ENCODE measurements around the gene GLT1D1.

Gene GLT1D1

GRCh38 chr12:129005416-129005815, 152.1 kb downstream of the GLT1D1 start:
- TF ChIP-seq TAF1 (IDR thresholded peaks at IDR 0.05; ENCODE audit: borderline replicate concordance, insufficient read depth, low read length) (no peak), SIN3A (IDR thresholded peaks at IDR 0.05; ENCODE audit: borderline replicate concordance, insufficient read depth, low read length) (no peak), POLR2AphosphoS5 (IDR thresholded peaks at IDR 0.05; ENCODE audit: low read depth, low read length) (no peak), FOXP2 (optimal IDR thresholded peaks at IDR 0.05; ENCODE audit: borderline replicate concordance, extremely low read depth, extremely low read length, insufficient read depth) (no peak)
- TF ChIP-seq, protein P1, sequence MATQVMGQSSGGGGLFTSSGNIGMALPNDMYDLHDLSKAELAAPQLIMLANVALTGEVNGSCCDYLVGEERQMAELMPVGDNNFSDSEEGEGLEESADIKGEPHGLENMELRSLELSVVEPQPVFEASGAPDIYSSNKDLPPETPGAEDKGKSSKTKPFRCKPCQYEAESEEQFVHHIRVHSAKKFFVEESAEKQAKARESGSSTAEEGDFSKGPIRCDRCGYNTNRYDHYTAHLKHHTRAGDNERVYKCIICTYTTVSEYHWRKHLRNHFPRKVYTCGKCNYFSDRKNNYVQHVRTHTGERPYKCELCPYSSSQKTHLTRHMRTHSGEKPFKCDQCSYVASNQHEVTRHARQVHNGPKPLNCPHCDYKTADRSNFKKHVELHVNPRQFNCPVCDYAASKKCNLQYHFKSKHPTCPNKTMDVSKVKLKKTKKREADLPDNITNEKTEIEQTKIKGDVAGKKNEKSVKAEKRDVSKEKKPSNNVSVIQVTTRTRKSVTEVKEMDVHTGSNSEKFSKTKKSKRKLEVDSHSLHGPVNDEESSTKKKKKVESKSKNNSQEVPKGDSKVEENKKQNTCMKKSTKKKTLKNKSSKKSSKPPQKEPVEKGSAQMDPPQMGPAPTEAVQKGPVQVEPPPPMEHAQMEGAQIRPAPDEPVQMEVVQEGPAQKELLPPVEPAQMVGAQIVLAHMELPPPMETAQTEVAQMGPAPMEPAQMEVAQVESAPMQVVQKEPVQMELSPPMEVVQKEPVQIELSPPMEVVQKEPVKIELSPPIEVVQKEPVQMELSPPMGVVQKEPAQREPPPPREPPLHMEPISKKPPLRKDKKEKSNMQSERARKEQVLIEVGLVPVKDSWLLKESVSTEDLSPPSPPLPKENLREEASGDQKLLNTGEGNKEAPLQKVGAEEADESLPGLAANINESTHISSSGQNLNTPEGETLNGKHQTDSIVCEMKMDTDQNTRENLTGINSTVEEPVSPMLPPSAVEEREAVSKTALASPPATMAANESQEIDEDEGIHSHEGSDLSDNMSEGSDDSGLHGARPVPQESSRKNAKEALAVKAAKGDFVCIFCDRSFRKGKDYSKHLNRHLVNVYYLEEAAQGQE (IDR thresholded peaks at IDR 0.05; ENCODE audit: insufficient read depth in 1 of 2, low read depth in 2 of 2, low read length in 2 of 2) = no peak

DNA sequence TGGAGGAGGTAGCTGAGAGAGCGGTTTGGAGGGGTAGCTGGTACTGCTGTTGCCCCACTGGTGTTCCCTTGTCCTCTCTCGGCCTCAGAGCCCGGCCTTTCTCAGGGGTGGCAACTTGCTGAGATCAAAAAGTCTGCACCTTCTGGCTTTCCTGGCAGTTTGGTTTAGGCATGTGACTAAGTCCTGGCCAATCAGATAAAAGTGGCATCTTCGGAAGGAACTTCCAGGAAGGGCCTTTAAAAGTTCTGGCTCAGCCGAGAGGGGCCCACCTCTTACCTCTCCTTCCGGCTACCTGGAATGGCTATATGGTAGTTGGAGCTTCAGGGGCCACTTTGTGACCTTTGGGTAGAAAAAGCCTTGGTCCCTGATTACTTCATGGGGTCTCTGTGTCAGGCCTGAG, 152.6 kb downstream of the GLT1D1 start:
- TF ChIP-seq, protein P1 (IDR thresholded peaks at IDR 0.05; ENCODE audit: insufficient read depth in 1 of 2, low read depth in 2 of 2, low read length in 2 of 2) = no peak

DNA sequence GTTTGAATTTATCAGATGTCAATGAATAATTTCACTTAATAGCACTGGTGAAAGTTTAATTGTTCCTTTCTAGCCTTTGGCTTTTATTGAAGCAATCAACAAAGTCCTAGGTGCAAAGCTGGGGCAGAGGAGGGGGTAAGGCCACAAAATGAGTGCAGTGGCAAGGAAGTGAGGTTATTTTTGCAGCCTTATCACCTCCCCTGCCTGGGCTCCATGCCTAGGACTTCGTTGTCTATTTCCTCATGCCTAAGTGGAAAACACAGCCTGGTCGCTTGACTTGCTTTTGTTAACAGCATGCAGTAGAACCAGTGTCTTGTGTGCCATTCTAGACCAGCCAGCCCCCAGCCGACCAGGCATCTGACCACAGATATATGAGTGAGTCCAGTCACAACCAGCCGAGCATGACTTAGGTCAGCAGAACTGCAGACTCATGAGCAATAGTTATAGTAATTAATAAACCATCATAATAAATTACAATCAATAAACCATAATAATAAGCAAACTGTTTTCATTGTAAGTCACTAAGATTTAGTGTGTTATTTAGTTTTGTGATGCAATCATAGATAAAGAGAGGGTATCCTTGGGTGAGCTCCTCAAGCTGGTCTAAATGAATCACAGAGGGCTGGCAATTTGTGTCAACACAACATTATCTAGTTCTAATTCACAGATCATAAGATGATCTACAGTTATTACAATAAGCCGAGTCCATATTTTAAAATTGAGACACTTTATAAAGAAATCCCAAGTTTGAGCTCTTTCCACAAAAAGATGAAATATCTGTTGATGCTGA, 156.8 kb downstream of the GLT1D1 start:
- TF ChIP-seq FOXP2 (optimal IDR thresholded peaks at IDR 0.05; ENCODE audit: borderline replicate concordance, extremely low read depth, extremely low read length, insufficient read depth) (no peak), TAF1 (IDR thresholded peaks at IDR 0.05; ENCODE audit: borderline replicate concordance, insufficient read depth, low read length) (no peak), POLR2AphosphoS5 (IDR thresholded peaks at IDR 0.05; ENCODE audit: low read depth, low read length) (no peak), SIN3A (IDR thresholded peaks at IDR 0.05; ENCODE audit: borderline replicate concordance, insufficient read depth, low read length) (no peak)
- TF ChIP-seq, protein P1 (IDR thresholded peaks at IDR 0.05; ENCODE audit: insufficient read depth in 1 of 2, low read depth in 2 of 2, low read length in 2 of 2) = no peak

GRCh38 chr12:129016159-129016558, 162.9 kb downstream of the GLT1D1 start:
- no peak for TF ChIP-seq POLR2AphosphoS5 (IDR thresholded peaks at IDR 0.05; ENCODE audit: low read depth, low read length)
- TF ChIP-seq, protein P1 (IDR thresholded peaks at IDR 0.05; ENCODE audit: insufficient read depth in 1 of 2, low read depth in 2 of 2, low read length in 2 of 2) = no peak
- TF ChIP-seq SIN3A (IDR thresholded peaks at IDR 0.05; ENCODE audit: borderline replicate concordance, insufficient read depth, low read length) = no peak
- no peak for TF ChIP-seq TAF1 (IDR thresholded peaks at IDR 0.05; ENCODE audit: borderline replicate concordance, insufficient read depth, low read length)
- no peak for TF ChIP-seq FOXP2 (optimal IDR thresholded peaks at IDR 0.05; ENCODE audit: borderline replicate concordance, extremely low read depth, extremely low read length, insufficient read depth)

- TF ChIP-seq TAF1 (IDR thresholded peaks at IDR 0.05; ENCODE audit: borderline replicate concordance, insufficient read depth, low read length) (no peak), FOXP2 (optimal IDR thresholded peaks at IDR 0.05; ENCODE audit: borderline replicate concordance, extremely low read depth, extremely low read length, insufficient read depth) (no peak), SIN3A (IDR thresholded peaks at IDR 0.05; ENCODE audit: borderline replicate concordance, insufficient read depth, low read length) (no peak)
Observed at GRCh38 chr12:129025055-129025454, 171.8 kb downstream of the GLT1D1 start.

Data from PFSK-1 (cell line).